ENCODE measurements around the gene ZDHHC14. TPM values are rescaled to one million over a fixed set of nuclear protein-coding genes. Genes with fewer than 3 reads are reported as not detected.
"Not testable (repeated sequence)": the region's sequence is repeated elsewhere in the genome, so short reads cannot be mapped to it uniquely, and the experiment has no call there.

Gene ZDHHC14
- total RNA-seq, 1 donor from 2014 or later, result 46.1 TPM

- DNase-seq (ENCODE audit: extremely low read depth, low read depth, low spot score), result peak; percentile 36
Measured at GRCh38 chr6:157461000-157461915, 80.3 kb downstream of the ZDHHC14 start.

- no peak for DNase-seq (ENCODE audit: extremely low read depth, low read depth, low spot score)
Measured at GRCh38 chr6:157462956-157463742, 82.2 kb downstream of the ZDHHC14 start.

GRCh38 chr6:157463743-157464135, 82.7 kb downstream of the ZDHHC14 start:
- not testable (repeated sequence) for DNase-seq (ENCODE audit: extremely low read depth, low read depth, low spot score)

GRCh38 chr6:157464653-157465535, 83.9 kb downstream of the ZDHHC14 start:
- DNase-seq (ENCODE audit: extremely low read depth, low read depth, low spot score), result no peak

GRCh38 chr6:157466342-157466648, 85.3 kb downstream of the ZDHHC14 start:
- no peak for DNase-seq (ENCODE audit: extremely low read depth, low read depth, low spot score)

GRCh38 chr6:157467339-157467738, 86.3 kb downstream of the ZDHHC14 start:
- DNase-seq (ENCODE audit: extremely low read depth, low read depth, low spot score), result not testable (repeated sequence)

- no peak for DNase-seq (ENCODE audit: extremely low read depth, low read depth, low spot score)
Measured at GRCh38 chr6:157468054-157468453, 87.1 kb downstream of the ZDHHC14 start.

- no peak for DNase-seq (ENCODE audit: extremely low read depth, low read depth, low spot score)
Measured at GRCh38 chr6:157468574-157468973, 87.6 kb downstream of the ZDHHC14 start.

- no peak for DNase-seq (ENCODE audit: extremely low read depth, low read depth, low spot score)
Measured at GRCh38 chr6:157469378-157469777, 88.4 kb downstream of the ZDHHC14 start.

- DNase-seq (ENCODE audit: extremely low read depth, low read depth, low spot score), result no peak
Measured at GRCh38 chr6:157471077-157471686, 90.2 kb downstream of the ZDHHC14 start.

- no peak for DNase-seq (ENCODE audit: extremely low read depth, low read depth, low spot score)
Measured at GRCh38 chr6:157471895-157472686, 91.1 kb downstream of the ZDHHC14 start.

GRCh38 chr6:157476797-157477196, 95.8 kb downstream of the ZDHHC14 start:
- DNase-seq (ENCODE audit: extremely low read depth, low read depth, low spot score), result no peak

- DNase-seq (ENCODE audit: extremely low read depth, low read depth, low spot score), result no peak
Measured at GRCh38 chr6:157478926-157479325, 97.9 kb downstream of the ZDHHC14 start.

- no peak for DNase-seq (ENCODE audit: extremely low read depth, low read depth, low spot score)
Measured at GRCh38 chr6:157479464-157480303, 98.7 kb downstream of the ZDHHC14 start.

- no peak for DNase-seq (ENCODE audit: extremely low read depth, low read depth, low spot score)
Measured at GRCh38 chr6:157481189-157481864, 100.3 kb downstream of the ZDHHC14 start.

GRCh38 chr6:157481865-157482249, 100.9 kb downstream of the ZDHHC14 start:
- DNase-seq (ENCODE audit: extremely low read depth, low read depth, low spot score), result no peak

GRCh38 chr6:157483770-157484169, 102.8 kb downstream of the ZDHHC14 start:
- DNase-seq (ENCODE audit: extremely low read depth, low read depth, low spot score), result no peak

- DNase-seq (ENCODE audit: extremely low read depth, low read depth, low spot score), result no peak
Measured at GRCh38 chr6:157484181-157484580, 103.2 kb downstream of the ZDHHC14 start.

Data from glomerular endothelial cell (primary cell).